Fibroblast of skin of right quadriceps (primary cell): ENCODE data around the gene CIAO2A.
"Not testable (repeated sequence)": the region's sequence is repeated elsewhere in the genome, so short reads cannot be mapped to it uniquely, and the experiment has no call there.

Experiments used
- DNase-seq: peaks from one replicate; pipeline ENCODE4 v3.0.0-alpha.2; 2013

CIAO2A gene, protein sequence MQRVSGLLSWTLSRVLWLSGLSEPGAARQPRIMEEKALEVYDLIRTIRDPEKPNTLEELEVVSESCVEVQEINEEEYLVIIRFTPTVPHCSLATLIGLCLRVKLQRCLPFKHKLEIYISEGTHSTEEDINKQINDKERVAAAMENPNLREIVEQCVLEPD

DNA sequence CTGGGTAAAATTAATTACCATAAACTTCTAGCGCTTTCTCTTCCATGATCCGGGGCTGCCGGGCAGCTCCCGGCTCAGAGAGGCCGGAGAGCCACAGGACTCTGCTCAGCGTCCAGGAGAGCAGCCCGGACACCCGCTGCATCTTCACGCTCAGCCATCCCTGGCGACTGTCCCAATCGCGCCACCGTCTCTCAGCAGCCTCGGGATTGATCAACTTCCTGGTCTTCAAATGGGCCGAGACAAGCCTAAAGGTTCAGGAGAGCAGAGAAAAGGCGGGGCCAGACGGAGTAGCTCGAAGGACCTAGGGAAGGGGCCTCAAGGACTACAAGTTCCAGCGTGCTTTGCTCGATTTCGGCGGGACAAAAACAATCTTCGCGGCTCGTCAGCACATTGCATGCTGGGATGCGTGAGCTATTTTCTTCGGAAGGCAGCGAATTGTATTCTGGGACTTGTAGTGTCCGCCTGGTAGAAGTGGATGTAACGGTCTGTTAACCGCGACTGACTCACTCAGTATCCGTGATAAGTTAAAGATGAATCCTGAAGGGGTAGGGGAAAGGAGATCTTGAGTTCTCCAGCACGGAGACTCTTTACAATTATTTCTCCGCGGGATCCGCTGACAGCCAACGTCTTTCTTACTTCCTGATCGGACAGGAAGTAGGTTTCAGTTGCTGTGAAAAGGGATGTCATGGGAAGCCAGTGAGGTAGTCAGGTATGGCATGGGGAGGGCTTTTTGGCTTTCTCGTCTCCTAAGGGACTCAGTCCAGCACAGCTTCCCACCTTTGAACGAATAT is at the start of gene CIAO2A:
Gene CIAO2A, minus strand, starts transcription at position 212 of the 791 bp plus-strand sequence. Its CDS starts 70 bp downstream, at position 142.
- peak; percentile 99 for DNase-seq

DNA sequence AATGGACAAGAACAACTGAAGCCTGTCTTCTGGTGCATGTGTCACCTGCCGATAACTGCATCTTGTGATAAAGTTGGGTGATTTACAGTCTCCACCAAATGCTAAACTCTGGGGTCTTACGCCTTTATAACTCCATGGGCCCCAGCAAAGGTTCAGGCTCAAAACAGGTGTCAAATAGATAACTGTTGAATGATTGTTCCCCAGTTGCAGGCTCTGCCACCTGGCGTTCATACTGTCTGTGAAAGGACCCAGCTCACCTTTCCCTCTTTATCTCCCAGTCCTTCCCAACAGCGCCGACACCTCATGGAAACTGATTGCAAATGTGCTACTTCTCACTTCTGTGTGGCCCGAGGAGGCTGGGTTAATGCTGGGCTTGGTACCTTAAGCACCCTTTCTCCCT is 49.6 kb upstream of the CIAO2A start:
- DNase-seq, result no peak

DNA sequence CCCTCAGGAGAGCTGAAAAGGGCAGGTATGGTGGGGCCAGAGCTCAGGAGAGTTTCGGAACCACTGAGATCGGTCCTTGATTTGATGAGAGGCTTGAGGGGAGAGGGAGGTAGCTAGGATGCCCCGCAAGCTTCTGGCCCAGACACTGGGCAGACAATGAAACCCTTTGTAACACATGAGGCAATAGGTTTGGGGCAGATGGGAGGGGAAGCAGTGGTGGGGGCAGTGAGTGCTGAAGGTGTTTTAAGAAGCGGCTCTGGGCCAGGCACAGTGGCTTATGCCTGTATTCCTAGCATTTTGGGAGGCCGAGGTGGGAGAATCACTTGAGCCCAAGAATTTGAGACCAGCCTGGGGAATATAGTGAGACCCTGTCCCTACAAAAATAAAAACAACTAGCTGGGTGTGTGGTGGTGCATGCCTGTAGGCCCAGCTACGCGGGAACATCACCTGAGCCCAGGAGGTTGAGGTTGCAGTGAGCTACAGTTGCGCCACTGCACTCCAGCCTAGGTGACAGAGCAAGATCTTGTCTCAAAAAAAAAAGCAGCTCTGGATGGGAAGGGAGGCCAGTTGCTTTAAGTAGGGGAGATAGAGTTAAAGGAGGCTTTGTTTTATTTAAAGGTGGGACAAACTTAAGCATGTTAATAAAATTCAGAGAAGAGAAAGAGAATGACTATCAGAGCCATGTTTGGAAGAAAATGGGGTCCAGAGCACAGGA is 48.3 kb upstream of the CIAO2A start:
- DNase-seq, result no peak

DNA sequence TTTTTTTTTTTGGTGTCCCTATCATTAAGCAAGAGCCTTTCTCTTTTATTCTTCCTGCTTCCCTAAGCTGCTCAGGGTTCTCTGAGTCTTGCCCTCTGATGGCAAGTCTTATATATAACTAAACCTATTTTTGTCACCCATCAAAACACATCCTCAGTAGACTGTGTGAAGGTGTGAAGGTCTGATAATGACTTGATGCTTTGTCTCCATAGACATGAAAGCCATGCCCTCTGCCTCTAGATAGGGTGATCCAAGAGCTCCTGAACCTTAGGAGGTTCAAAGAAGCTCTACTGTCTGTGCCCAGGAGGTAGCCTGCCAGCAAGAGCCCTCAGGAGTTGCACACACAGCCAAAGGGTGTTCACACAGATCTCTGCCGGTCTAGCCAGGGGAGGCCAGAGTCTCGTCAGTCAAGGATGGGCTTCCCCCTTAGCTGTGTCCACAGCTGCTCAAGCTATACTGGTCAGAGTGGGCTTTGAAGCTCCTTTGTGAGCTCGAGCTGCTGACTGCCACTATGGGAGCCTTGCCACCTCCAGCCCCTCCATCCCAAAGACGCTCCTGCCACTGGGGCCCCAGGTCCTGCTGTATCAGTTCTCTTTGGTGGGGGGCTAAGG is 44.8 kb upstream of the CIAO2A start:
- no peak for DNase-seq

DNA sequence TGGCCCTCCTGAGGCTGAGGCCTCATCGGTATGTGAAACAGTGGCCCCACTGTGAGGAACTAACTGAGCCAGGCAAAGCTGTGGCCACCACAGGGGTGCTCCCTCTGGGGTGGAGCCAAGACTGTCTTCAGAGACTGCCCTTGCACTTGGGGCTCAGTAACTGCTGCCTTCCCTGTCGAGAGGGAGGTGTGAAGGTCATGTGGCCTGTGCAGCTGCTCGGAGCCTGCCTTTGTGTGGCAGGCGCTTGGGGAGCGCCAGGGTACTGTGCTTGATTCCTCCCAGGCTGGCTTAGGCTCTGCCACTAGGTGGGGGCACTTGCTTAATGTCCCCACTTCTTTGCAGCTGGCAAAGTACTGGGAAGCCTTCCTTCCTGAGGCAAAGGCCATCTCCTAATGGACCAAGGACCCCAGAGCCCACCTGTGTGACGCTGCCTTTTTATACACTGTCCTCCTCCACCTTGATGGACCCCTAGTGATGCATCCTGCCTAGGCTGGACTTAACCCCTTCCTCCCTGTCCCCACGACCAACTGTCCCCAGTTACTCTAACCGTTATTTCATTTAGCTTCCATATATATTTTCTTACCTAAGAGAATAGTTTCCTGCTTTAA is 43.7 kb upstream of the CIAO2A start:
- DNase-seq, result no peak

DNA sequence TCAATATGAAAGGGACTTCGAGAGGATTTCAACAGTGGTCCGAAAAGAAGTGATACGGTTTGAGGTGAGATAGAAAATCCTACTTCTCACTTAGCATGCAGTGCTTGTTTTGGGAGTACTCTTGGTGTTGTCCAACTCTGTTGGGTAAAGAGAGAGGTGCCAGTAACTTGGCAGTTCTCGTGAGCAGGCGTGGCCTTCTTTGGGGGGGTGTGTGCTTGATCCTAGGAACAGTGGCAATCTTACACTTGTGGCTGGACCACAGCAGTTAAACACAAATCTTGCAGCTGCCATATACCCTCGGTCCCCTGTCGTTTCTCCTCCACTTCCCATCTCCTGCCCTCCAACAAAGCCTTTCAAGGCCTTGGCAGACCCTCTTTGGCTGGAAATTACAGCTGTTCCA is 42.7 kb upstream of the CIAO2A start:
- no peak for DNase-seq

DNA sequence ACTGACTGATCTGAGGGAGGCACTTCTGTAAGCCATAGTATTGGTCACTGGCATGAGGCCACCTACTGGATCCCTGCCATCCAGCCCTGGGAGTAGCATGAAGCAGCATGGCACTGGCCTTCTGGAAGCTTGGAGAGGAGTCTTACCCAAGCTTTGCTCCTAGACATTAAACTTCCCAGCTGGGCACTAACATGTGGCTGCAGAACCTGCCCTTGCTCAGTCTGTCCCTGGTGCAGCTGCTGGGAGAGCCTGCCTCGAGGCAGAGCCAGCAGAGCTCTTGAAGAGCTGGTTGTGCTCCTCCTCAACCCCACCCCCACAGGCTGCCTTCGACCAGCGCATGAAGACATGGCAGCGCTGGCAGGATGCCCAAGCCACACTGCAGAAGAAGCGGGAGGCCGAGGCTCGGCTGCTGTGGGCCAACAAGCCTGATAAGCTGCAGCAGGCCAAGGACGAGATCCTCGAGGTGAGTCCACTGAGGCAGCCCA is 40.7 kb upstream of the CIAO2A start:
- DNase-seq, result no peak

DNA sequence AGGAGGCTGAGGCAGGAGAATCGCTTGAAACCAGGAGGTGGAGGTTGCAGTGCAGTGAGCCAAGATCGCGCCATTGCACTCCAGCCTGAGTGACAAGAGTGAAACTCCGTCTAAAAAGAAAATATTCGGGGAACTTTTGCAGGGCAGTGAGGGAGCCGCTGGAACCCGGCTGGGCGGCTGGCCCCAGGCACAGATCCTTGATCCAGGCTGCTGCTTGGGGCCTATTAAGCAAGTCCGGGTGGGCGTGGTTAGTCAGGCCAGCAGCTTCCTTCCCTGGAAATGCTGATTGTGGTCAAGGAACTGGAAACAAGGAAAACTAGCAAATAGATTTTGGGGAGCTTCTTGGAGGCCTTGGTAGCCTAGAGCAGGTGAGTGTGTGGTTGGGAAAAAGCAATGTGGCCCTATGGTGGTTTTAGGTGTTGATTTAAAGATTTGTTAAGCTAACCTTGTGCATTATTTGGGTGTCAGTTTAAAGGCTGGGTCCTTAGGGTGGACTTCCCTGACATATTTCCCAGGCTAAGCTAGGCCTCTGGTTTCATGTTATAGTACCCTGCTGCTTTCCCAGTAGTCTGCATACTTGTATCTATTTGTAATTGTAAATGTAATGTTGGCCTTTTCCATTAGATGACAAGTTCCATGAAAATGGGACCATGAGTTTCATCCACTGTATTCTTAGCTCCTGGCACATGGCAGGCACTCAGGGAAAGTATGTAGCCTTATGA is 40.1 kb upstream of the CIAO2A start:
- no peak for DNase-seq

DNA sequence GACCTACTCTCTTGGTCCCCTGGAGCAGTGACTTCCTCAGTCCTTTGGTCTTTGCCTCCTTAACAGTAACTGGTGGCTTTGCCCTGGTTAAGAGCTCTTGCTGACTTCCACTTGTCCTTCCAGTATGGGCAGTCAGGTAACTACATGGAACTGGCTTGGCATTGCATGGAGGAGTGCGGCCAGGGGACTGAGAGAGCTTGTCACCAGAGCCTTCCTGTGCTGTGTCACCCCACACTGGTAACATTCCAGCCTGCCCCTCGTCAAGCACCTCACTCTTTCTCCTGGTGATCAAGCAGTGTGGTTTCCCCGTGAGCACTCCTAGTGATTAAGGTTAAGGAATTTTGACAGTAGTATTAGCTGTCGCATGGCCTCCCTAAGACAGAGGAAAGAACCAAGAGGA is 38.6 kb upstream of the CIAO2A start:
- DNase-seq, result no peak

DNA sequence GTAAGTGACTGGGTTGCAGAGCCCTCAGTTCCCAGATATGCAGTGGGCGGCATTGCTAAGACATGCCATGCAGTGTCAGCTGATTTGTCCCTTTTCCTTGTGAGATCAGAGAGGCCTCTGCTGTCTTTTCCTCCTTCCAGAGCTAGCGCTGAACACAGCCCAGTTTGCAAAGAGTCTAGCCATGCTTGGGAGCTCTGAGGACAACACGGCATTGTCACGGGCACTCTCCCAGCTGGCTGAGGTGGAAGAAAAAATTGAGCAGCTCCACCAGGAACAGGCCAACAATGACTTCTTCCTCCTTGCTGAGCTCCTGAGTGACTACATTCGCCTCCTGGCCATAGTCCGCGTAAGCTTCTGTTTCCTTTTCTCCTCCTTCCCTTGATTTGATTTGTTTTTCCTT is 37.9 kb upstream of the CIAO2A start:
- no peak for DNase-seq

DNA sequence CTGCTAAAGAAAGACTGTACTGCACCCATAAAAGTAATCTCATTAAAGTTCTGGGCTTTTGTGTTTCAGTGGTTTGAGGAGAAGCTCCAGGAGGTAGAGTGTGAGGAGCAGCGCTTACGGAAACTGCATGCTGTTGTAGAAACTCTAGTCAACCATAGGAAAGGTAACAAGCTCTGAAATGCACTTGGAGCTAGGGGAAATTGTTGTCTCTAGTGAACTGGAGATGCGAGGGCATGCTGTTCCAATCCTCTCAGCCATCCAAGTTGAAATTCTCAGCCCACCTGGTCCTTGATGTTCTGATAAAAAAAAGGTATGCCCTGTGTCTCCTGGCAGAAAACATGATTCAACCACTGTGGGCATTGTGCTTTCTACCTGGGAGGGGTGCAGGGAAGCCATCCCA is 36.5 kb upstream of the CIAO2A start:
- no peak for DNase-seq

DNA sequence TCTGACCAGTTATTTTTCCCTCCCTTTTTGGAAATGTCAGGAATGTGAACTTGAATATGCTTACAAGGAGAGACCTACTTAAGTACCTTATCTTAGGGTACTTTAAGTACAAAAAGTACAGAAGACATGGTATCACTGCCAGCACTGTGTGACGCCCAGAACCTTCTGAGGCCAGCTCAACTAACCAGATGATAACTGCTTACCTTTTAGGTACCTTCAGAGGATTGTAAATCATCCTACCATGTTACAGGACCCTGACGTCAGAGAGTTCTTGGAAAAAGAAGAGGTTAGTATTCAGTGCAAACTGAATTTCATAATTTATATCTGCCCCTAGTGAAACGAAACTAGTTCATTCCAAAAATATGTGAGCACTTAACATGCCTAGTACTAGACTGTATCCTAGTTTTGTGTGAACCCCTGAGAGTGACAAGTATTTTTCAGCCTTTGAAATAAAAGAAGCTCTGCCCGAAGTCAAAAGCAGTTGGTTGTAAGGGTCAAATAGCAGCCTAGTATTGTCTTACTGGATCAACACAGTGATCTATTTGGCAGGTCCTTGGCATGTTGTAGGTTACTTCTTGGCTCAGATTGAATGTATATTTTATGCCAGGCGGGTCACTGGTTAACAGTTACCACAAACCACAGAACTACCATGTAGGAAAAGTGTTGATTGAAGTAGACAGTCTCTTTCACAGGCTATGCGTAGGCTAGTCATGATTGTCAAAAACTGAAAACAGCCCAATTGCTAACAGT is 34.1 kb upstream of the CIAO2A start:
- DNase-seq, result no peak

DNA sequence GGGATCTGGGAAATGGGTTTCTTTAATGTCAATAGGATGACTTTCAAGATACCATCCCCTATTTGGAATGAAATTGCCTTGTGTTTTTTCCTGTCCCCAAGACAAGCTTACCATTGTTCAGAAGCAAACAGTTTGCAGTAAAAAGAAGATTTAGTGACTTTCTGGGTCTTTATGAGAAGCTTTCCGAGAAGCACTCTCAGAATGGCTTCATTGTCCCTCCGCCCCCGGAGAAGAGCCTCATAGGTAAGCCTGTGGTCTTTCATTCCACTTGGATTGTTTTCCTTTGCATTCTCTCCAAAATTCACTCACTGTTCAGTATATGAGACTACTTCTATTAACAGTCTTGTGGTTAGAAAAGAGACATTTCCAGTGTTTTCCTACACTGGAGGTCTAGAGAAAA is 32.3 kb upstream of the CIAO2A start:
- DNase-seq, result no peak

DNA sequence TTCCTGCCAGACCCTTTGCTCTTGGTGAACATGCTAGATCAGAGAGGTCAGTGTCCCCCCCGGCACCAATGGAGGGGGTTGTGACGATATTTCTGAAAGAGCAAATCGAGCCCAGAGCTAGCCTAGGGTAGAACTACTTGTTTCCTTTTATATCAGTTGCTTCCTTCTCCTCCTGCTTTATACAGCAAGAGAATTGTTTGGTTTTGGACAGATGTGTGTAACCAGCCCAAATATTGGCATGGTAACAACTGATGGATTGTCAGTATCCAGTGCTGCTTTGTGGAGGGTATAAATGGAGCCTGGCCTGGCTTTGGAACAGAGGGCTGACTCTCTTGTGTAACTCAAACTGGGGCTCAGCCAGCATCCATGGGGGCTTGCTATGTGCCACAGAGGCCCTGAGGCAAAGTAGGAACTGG is 29.3 kb upstream of the CIAO2A start:
- no peak for DNase-seq

DNA sequence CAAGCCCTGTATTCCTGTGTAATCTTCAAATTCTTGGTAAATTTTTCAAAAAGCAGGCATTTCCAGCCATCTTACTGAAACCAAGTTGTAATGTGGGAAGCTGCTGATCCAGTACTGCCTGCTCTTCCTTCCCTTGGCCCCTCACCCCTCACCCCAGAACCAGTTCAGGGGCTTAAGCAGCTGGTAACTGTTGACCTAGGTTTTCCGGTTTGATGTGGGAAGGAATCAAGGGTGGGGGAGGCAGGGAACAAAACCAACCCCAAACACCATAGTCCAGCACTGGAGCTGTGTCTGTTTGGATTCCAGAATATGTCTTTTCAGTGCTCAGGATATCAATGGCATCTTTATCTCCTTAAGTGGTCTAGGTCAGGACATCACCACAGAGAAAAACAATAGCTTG is 28.8 kb upstream of the CIAO2A start:
- DNase-seq, result no peak

DNA sequence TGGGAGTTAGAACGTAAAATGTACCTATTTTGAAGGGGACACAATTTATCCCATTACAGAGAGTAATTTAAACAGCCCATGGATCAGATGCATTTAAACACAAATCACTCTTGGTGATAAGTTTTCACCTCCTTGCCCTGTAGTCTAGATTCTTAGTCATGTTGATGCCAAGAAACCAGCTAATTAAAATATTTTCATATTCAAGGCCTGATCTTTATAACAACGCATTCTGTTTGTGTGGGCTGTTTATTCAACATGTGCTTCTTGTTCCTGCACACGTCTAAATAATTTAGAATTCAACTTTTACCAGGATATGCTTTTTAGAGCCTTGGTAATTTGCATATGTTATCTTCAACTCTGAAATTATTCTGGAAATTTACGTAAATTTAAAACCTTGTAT is 28.0 kb upstream of the CIAO2A start:
- no peak for DNase-seq

DNA sequence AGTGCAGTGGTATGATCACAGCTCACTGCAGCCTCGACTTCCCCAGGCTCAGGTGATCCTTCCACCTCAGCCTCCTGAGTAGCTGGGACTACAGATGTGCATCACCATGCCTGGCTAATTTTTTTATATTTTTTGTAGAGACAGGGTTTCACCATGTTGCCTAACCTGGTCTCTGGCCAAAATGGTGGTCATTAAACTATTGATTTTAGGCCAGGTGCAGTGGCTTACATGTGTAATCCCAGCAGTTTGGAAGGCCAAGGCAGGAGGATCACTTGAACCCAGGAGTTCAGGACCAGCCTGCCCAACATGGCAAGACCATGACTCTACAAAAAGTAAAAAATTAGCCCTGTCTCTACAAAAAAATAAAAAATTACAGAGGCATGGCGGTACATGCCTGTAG is 26.7 kb upstream of the CIAO2A start:
- DNase-seq, result not testable (repeated sequence)

DNA sequence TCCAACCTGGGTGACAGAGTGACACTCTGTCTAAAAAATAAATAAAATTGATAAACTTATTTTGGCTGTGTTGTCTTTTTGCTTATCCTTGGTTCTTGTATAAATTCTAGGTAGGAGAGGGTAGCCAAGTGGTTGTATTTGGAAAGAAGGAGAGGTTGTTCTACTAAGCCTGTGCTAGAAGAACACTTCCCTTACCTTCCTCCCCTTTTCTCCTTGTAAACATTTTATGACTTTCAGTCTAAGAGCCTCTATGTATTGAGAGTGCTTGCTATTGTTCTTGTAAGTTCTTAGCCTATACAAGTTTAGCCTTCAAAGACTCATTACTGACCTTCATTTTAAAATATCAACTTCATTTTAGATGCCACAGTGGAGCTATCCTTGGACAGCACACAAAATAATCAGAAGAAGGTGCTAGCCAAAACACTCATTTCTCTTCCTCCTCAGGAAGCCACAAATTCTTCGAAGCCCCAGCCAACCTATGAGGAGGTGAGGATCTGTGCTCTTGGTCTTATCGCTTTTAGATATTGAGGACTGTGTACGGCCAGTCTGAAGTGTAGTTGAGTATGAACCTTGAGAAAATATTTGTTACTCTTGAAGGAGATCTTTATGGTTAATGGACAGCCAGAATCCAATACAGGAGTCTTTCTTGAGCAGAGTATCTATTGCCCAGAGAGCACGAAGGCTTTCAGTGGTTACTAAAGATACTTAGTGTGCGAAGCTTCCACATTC is 24.3 kb upstream of the CIAO2A start:
- DNase-seq, result no peak

DNA sequence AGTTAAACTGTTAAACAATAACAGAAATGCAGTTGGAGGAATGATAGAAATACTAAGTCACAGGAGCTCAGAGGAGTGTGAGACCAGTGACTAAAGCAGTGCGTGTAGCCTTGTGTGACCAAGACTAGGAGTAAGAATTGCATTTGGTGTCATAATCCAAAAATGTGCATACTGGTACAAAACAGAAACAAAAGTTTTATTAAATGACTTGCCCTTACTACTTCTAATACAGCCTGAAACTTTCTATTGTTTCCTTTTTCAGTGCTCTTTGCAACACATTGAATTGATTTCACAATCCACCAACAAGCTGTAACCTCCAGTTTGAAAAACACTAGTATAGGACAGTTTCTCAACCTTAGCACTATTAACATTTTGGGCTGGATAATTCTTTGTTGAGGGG is 19.3 kb upstream of the CIAO2A start:
- DNase-seq, result no peak

DNA sequence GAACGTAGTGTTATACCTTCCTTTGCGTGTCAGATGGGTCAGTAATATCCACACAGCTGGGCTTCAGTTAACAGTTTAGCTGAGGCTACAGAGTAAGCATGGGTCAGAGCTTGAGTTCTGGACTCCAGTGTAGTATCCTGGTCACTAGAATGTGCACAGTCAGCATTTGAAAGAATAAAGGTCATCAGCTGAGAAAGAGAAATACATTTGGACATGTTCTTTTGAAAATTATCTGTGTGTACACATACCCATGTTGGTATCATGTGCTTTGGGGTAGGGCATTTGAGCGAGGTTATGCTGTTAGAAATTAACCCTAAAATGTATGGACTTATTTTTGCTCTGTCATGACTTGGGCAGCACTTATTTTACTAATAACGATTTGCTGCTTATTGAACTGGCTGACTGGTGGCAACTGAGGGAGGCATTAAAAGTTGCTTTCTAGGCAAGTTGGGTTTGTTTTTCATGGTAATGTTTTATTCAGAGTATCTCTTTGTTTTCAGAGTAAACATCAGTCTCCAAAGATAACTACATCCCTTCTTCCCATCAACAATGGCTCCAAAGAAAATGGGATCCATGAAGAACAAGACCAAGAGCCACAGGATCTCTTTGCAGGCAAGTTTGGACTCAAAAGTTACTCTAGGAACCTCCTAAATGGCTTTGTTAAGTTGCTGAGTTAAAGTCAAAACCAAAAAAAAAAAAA is 18.6 kb upstream of the CIAO2A start:
- DNase-seq, result no peak
